Mucosa of descending colon (tissue), 3 donors: ENCODE measurements around the gene CSAD. TPM values are rescaled to one million over a fixed set of nuclear protein-coding genes. Genes with fewer than 3 reads are reported as not detected.

Source experiments
- ATAC-seq: fragments of 200-7000 bp; cut with Tn5 transposase; one replicate; pipeline ENCODE4 v1.9.1; 2020; ENCODE audit warnings: mild to moderate bottlenecking, moderate library complexity
- DNase-seq, 3 donors: peaks; one replicate each; pipeline ENCODE4 v3.0.0-alpha.2; 2020
- H3K36me3 ChIP-seq: fragments of 200-600 bp; one replicate; pipeline ENCODE4 v1.8.0; 2021; ENCODE audit warnings: low read depth, mild to moderate bottlenecking
- H3K4me1 ChIP-seq: fragments of 200-600 bp; one replicate; pipeline ENCODE4 v1.8.0; 2021; ENCODE audit warnings: low read depth, mild to moderate bottlenecking
- H3K4me3 ChIP-seq: fragments of 200-600 bp; one replicate; pipeline ENCODE4 v1.8.0; 2021; ENCODE audit warnings: mild to moderate bottlenecking
- H3K9me3 ChIP-seq: fragments of 200-600 bp; one replicate; pipeline ENCODE4 v1.8.0; 2021; ENCODE audit warnings: mild to moderate bottlenecking
- CTCF ChIP-seq: fragments of 200-600 bp; IDR thresholded peaks from one replicate; pipeline ENCODE4 v1.8.0; 2022; ENCODE audit warnings: antibody characterized with exemption, mild to moderate bottlenecking
- intact Hi-C, 2 donors: fragments of 100-400 bp; cut with DNase I in 1 of 2; cut with micrococcal nuclease in 1 of 2; formaldehyde crosslinking; loops; one replicate each; pipeline versions ENCODE4 v1.11.0 to v1.11.1; 2022; cut with DNase I, micrococcal nuclease
- total RNA-seq, 3 donors: library from RNA; stranded (reverse); fragmentation: NEBNext Ultra II Directional in 2 of 3; extraction: Animal tissue kit (Norgen Biotek cat#: 25700) in 2 of 3; gene quantifications; one replicate each; pipeline versions ENCODE4 v1.2.1 to v1.2.4, GENCODE V29; 2021 to 2023
- donor health status: DM: no; HTN: no; CAD: no; lungs with moderate emphysema.
- donor health status: DM: no; HTN: no; CAD: no.
- donor health status: DM: no; HTN: yes; CAD: no.

Gene CSAD
- total RNA-seq, 3 donors from 2014 or later = 23.4 to 44.4 (median 38.7) TPM

GRCh38 chr12:53194973-53195372 lies 14.2 kb upstream of the CSAD start:
- DNase-seq = no peak

GRCh38 chr12:53193985-53194716 lies 13.4 kb upstream of the CSAD start:
- H3K36me3 ChIP-seq = no peaks in the 10 kb centered on the region
- intact Hi-C loops = loop anchor here in 1 of 2 donors (10.0 kb wide), 1 partner anchor 129 kb away; no protein-coding TSS in a partner anchor
- TF ChIP-seq CTCF = no peak
- no peak for DNase-seq
- H3K4me1 ChIP-seq = peaks cover 8% of the 10 kb centered on the region
- ATAC-seq = no peak
- no peak overlapping the region for H3K4me3 ChIP-seq
- no peaks in the 10 kb centered on the region for H3K9me3 ChIP-seq

More at GRCh38 chr12:53194973-53195372, 14.2 kb upstream of the CSAD start:
- Histone ChIP-seq H3K36me3 (no peaks in the 10 kb centered on the region), H3K4me1 (peaks cover 8% of the 10 kb centered on the region), H3K9me3 (no peaks in the 10 kb centered on the region), H3K4me3 (no peak overlapping the region)
- no peak for TF ChIP-seq CTCF
- intact Hi-C loops = loop anchor here (5.0 to 10.0 kb wide), 2 partner anchors 33 to 130 kb away; no protein-coding TSS in a partner anchor
- no peak for ATAC-seq

GRCh38 chr12:53193040-53193439 lies 12.3 kb upstream of the CSAD start:
- Histone ChIP-seq H3K9me3 (no peaks in the 10 kb centered on the region), H3K4me3 (no peak overlapping the region), H3K4me1 (peaks cover 6% of the 10 kb centered on the region), H3K36me3 (no peaks in the 10 kb centered on the region)
- DNase-seq (no peak), ATAC-seq (no peak)
- TF ChIP-seq CTCF = no peak
- intact Hi-C loops = loop anchor here in 1 of 2 donors (10.0 kb wide), 1 partner anchor 128 kb away; no protein-coding TSS in a partner anchor

GRCh38 chr12:53192531-53193021 lies 11.9 kb upstream of the CSAD start:
- TF ChIP-seq CTCF = no peak
- Histone ChIP-seq H3K4me1 (peaks cover 2% of the 10 kb centered on the region), H3K4me3 (no peak overlapping the region), H3K36me3 (no peaks in the 10 kb centered on the region), H3K9me3 (no peaks in the 10 kb centered on the region)
- intact Hi-C loops = loop anchor here in 1 of 2 donors (10.0 kb wide), 1 partner anchor 128 kb away; no protein-coding TSS in a partner anchor
- ATAC-seq (no peak), DNase-seq (no peak)

- Histone ChIP-seq H3K9me3 (no peaks in the 10 kb centered on the region), H3K36me3 (peaks cover under 1% of the 10 kb centered on the region), H3K4me1 (no peaks in the 10 kb centered on the region), H3K4me3 (no peak overlapping the region)
- ATAC-seq (no peak), DNase-seq (no peak)
- TF ChIP-seq CTCF = no peak
- intact Hi-C loops = loop anchor here in 1 of 2 donors (10.0 kb wide), 1 partner anchor 127 kb away; no protein-coding TSS in a partner anchor
Measured at GRCh38 chr12:53191885-53192530, 11.3 kb upstream of the CSAD start.
